Fibroblast of skin of back (primary cell): Measurements from ENCODE around the gene TTC28.
A peak's percentile ranks its signal among the peaks of the same experiment; 100 is the strongest.
"Not testable (repeated sequence)": the region's sequence is repeated elsewhere in the genome, so short reads cannot be mapped to it uniquely, and the experiment has no call there.

Experiments
- DNase-seq: peaks from one replicate; pipeline ENCODE4 v3.0.0-alpha.2; 2013

TTC28 gene

DNA sequence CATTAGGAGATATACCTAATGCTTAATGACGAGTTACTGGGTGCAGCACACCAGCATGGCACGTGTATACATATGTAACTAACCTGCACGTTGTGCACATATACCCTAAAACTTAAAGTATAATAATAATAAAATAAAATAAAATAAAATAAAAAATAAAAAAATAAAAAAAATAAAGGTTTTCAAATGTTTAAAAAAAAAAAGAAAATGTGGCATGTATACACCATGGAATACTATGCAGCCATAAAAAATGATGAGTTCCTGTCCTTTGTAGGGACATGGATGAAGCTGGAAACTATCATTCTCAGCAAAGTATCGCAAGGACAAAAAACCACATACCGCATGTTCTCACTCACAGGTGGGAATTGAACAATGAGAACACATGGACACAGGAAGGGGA is 590.1 kb downstream of the TTC28 start:
- not testable (repeated sequence) for DNase-seq

DNA sequence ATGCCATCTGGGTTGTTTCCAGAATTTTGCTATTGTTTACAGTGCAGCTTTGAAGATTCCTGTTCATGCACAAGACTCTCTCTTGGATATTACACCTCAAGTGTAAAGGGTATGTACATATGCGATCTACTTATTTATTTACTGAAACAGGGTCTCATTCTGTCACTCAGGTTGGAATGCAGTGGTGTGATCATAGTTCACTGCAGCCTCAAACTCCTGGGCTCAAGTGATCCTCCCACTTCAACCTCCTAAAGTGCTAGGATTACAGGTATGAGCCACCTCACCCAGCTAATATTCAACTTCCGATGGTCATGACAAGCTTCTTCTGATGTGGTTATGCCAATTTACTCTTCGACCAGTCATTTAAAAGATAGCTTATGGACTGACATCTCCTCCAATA is 602.5 kb downstream of the TTC28 start:
- no peak for DNase-seq

DNA sequence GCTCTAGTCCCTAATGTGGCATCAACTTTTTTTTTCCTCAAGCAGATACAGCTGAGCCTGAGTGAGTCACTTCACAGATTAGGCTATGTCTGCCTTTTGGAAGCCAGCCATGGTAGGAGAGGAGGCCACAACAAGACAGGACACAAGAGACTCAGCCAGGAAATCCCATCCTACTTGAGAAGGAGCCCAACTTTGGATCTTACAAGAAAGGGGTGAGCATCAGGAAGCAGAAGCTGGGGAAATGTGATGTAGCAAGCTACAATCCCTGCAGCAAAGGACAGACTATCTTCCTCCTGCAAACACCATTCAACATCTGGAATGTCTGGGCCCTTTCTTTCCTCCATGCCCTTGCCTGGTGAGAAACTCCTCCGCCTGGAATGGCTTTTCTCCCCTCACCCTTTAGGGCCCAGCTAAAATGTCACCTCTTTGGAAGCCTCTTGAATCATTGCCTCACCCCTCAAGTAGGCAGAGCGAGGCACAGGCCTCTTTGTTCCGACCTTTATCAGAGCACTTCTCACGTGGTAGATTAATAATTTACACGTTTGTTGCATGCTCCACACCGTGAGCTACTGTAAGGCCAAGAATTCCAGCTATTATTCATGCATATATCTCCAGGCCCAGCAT is 604.2 kb downstream of the TTC28 start:
- DNase-seq, result peak; percentile 91

DNA sequence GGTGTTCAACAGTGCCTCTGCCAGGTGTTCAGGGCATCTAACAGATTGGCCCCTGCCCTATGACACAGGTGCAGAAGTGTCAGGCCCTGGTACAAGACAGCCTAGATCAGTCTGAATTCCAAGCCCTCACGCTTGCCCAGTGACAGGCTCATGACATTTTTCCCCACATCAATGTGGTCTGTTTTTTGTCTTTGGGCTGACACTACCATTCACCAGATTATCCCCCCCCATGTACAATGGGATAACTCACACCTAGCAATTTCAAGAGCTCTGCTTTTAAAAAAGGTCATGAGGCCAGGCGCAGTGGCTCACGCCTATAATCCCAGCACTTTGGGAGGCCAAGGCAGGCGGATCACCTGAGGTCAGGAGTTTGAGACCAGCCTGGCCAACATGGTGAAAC is 605.1 kb downstream of the TTC28 start:
- DNase-seq, result no peak

DNA sequence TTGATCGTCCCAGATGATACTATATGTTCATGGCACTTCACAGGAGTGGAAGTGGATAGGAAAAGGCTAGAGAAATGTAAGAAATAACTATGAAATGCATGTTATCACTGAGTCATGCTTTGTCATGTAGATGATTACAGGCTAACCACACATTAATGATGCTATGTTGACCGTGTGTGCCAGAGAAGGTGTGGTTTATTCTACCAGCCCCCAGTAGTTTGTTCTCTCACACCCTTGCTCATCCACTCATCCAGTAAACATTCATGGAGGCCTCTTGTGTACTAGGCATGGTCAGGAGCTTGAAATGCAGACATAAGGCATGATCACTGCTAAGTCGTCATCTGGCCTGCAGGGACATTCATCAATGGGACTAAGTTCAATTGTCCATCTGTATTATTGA is 607.6 kb downstream of the TTC28 start:
- peak; percentile 6 for DNase-seq

DNA sequence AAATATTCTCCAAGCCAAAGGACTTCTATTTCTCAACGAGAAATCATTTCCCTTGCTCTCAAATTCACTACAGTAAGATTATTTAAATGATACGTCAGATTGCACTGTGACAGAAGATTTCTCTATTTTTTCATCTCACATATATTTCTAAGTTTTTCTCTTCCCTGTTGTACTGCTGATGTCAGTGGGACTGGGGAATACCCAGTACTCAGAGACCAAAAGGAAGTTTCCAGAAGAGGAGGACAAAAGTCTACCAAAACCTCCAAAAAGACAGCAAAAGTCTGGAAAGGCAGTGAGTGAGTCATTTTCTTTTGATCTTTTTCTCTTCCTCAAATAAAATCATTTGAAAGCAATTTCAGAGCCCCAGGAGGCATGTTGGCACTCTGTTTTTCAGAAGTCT is 610.8 kb downstream of the TTC28 start:
- DNase-seq, result peak; percentile 5

DNA sequence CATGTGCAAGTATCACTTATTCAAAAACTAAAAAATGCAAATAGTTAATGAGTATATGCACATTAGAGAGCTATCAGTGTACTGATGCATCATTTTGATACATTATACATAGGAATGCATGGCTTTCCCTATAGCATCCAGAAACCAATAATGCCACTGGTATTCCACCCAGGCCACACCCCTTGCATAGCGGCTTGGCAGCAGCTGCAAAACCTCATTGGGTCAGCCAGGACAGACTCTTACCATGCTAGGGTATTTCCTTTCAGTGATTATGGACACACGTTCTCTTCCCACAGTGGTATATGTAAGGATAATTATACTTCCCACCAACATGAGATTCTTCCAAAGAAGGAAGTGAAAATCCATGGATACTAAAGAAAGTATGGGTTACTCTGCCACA is 614.7 kb downstream of the TTC28 start:
- DNase-seq, result peak; percentile 35

DNA sequence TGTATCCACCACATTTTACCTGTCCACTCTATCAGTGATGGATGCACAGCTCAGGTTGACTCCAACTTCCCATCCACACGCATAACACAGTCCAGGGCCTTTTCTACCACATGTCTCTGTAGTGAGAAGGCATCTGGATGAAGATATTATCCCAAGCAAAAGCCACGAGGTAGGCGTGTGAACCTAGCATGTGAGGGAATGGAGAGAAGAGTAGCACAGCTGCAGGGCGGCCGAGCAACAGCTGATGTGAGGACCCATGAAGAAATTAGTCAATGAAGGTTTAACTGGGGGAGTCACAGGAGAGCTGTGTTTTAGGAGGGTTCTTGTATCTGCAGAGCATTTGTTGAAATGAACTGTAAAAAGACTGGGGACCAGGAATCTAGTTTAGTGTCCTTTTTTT is 616.0 kb downstream of the TTC28 start:
- DNase-seq, result no peak

DNA sequence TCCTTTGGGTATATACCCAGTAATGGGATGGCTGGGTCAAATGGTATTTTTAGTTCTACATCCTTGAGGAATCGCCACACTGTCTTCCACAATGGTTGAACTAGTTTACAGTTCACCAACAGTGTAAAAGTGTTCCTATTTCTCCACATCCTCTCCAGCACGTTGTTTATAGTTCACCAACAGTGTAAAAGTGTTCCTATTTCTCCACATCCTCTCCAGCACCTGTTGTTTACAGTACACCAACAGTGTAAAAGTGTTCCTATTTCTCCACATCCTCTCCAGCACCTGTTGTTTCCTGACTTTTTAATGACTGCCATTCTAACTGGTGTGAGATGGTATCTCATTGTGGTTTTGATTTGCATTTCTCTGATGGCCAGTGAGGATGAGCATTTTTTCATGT is 619.0 kb downstream of the TTC28 start:
- DNase-seq, result not testable (repeated sequence)

DNA sequence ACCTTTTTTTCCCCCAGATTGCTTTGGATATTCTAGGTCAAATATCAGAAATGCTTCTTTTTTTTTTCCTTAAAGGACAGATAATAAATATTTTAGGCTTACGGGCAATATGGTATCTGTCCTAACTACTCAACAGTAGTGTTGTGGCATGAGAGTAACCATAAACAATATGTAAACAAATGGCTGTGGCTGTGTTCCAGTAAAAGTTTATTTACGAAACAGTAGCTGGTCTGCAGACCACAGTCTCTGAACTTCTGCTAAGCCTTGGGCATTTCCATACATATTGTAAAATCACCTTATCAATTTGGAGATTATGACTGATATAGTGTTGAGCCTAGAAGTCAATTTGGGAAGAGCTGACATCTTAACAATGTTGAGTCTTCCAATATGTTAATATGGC is 621.6 kb downstream of the TTC28 start:
- DNase-seq, result no peak

DNA sequence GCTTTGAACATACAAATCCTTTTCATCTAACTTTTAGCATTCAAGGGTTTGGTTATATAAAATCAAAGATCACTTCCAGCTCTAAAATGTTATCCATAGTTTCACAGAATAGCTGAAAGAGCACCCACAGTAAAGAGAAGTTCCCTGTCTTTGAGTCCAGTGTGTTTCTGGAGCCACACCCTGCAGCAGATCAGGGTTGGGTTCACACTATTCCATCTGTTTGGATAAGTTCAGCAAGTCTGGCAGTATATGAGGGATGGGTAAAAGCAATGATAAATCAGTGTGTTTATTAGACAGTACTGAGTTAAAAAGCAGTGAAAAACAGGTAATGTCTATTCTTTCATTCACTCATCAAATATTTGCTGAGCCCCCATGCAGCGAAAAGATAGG is 624.8 kb downstream of the TTC28 start:
- DNase-seq, result no peak

DNA sequence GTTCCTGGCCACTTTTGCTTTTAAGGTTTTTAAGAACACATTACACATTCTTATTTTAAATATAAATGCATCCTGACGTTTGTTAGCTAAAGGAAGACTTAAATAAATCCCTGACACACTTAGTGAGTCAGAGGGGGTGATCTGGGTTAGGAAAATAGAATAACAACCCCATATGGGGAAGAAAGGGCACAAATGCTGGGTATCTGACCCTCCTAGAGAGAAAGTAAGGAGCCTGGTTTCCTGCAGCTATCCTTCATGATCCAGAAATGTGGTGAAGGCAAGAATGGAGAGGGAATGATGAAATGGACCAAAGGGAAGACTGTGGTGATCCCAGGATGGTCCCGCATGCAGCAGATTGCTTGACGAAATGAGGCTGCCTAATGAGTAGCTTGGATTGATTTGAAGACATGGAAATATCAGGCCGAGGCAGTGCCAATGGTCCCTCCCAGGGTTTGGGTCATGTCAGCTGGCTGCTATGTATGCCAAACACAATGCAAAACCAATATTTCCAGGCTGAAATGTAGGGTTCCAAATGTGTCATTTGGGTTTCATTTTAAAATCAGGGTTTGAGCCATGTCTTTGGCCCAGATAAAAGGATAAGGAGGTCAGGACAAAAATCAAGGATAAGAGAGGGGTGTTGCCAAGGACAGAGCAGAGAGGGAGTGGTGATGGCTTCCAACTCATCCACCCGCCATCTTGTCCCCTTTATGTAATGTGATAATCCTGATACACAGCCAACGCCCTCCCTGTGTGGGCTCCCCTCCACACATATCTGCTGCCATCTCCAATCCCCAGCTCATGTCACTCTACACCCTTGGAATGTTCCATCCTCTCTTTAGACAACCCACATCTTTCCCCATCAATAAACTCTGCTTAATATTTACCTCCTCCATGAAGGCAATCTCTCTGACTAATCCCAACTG is 625.5 kb downstream of the TTC28 start:
- peak; percentile 75 for DNase-seq

DNA sequence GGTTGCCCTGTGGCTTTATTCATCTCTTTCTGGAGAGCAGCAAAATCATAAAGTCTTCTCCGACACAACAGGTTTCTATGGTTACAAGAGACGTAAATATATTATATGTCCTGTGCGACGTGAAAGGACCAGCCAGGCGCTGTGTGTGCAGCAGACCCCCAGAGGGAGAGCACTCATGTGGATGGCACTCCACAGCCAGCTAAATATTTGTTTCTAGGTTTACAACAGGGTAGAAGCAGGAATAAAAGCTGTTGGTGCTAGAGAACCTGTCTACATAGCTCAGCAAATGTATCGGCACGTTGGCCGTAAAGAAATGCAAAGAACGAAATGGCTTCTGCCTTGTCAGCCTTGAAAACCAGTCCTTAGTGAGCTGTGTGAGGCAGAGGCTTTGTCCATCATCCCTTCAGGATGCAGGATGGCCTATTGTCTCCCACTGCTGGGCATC is 626.8 kb downstream of the TTC28 start:
- no peak for DNase-seq

DNA sequence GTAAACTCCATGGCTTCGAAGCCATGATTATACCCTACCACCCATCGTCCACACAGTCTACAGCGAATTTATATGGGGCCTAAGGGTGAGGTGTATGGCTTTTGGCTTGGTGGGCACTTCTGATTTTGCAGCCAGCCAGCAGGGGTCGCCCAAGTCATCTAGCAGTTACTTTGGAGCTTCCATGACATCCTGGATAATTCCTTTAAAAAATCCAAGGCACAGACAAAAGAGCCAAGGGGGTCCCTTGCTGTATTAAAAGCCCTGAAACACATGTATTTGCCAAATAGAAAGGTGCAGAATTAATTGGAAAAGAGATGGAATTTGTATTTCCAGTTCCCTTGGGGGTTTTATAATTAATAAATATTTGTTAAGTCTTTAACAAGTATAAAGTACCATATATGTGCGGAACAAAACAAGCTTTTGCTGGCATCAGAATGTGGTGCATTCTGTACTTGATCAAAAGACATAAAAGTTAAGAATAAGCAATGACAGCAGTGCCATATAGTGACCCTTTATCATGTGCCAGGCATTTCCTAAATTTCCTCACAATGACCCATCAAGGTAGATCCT is 627.8 kb downstream of the TTC28 start:
- DNase-seq, result peak; percentile 59

DNA sequence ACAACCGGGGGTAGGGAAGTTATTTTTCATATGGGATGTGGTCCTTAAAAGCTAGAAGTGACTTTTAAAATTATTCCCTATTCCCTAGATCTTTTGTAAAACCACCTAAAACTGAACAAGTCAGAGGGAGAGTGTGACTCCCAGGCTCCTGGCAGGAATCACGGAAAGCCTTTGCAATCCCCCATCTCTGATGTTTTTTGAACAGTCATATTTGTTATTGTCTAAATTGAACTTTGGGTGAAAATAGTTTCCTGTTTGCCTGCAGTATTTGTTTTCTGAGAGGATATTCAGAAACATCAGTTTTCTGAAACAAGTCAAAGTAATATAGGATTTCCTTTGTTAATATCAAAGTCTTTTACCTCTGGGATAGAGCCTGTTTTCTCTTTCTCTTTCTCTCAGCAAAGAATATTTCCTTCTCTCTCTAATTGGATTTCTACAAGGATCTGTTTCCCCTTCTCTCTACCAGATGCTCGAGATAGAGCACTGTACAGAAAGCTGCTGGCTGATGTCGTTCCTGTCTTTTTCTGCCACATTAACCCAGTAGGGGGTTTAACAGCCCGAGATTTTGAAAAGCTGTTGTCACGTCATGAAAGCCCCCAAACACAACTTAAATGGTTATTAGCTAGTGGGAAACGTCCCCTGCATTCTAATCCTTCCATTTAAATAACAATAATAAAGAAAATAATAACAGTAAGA is 628.4 kb downstream of the TTC28 start:
- no peak for DNase-seq

DNA sequence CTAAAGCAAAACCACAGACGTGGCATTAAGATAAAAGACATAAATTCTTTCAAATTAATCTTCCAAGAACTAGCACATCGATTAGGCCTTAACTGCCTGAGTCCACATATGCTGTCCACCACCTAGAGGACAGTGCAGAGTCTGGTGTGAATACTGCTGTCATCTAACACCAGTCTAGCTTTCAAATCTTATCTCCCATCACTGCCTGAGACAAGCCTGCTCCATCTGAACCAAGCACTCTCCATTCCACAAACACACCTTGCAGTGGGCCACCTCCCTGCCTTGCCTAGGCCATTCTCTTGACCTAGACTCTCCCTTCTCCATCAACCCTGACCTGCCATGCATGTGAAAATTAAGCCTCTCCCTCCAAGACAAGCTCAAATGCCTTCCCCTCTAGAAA is 631.1 kb downstream of the TTC28 start:
- no peak for DNase-seq

DNA sequence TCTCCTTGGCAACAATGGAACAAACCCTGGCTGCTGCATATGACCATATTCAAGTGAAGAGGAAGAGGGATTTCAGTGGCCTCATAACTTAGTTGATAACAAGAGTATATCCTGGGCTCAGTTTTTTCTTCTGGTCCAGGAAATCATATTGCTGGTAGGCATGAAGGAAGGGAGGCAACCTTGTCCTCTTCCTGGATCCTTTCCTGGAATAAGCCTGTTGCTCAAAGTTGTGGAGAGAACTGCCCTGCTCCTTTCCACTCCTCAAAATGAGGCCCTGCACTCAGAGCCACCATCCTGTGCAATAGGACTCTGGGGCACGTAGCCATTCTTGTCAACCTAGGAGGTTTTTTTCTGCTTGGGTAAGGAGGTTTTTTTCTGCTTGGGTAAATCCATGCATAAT is 631.9 kb downstream of the TTC28 start:
- no peak for DNase-seq

DNA sequence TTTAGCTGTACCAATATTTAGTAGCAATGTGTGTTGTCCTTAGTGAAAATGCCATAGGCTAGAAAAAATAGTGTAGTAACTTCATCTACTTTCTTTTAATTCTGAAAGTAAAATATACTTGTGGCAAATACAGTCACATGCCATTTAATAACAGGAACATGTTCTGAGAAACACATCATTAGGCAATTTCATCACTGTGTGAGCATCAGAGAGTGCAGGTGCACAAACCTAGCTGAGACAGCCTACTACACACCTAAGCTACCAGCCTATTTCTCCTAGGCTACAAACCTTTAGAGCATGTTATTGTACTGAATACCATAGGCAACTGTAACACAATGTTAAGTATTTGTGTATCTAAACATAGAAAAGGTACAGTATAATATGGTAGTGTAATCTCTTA is 633.5 kb downstream of the TTC28 start:
- no peak for DNase-seq

DNA sequence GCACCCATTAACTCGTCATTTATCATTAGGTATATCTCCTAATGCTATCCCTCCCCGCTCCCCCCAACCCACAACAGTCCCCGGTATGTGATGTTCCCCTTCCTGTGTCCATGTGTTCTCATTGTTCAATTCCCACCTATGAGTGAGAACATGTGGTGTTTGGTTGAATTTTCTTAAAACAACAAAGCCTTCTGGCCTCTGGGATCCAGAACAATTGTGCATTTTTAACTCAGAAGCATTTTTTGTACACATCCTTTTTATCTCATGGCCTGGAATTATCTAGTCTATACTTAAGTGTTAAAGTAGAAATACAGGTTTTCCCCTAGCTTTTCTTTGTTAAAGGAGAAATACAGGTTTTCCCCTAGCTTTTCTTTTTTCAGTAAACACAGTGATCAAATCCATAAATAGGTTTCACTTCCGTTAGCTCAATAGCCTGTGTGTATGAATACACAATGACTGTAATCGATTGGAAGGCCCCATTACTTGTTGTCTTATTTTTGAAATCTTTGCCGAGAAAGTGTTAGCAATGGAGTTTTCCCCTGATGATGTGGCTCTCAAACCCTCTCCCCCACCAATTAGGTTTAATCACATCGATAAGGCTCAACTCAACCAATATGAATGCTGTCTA is 635.0 kb downstream of the TTC28 start:
- no peak for DNase-seq

DNA sequence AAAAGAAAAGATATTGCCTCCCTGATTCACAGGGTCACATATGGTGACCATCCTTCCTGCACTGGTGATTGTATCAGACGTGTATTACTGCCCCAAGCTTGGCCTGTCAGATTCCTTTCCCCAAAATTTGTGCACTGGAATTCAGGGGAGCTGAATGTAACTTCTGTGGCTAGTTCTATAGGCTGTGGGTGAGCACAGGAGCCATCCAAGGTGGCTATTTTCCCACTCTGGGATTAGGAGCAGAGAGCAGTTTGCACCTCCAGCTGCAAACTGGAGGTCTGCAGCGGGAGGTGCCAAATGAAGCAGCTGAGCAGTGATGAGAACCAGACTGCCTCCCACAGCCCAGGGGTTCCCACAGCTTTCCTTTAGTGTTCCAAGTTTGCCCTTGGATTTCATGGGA is 636.4 kb downstream of the TTC28 start:
- DNase-seq, result no peak

DNA sequence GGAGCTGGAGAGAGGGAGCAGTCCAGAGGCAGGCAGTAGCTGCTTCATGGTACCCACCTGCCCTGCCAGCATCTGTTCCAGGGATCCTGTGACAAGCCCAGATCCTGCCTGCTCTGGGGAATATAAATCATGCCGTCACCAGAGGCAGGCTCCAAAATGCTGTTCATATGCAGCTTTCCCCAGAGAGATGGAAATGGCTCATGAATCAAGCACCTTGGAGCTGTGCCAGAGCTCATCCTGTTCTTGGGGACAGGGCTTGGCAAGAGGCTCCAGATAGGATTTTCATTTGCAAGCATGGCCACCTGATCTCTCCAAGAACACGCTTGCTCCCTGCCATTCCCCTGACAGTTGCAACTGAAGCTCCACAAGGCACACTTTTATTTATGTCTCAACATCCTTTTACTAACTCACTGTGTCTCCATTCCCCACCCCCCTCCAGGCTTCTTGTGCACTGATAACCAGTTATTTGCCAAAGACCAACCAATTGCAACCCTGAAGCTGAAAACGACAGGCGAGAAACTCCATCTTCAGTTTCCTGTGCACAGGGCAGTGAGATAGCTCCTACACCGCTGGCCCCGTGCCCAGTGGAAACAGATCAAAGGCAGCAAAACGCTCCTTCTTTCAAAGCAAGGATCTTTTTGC is 644.8 kb downstream of the TTC28 start:
- DNase-seq, result peak; percentile 89

DNA sequence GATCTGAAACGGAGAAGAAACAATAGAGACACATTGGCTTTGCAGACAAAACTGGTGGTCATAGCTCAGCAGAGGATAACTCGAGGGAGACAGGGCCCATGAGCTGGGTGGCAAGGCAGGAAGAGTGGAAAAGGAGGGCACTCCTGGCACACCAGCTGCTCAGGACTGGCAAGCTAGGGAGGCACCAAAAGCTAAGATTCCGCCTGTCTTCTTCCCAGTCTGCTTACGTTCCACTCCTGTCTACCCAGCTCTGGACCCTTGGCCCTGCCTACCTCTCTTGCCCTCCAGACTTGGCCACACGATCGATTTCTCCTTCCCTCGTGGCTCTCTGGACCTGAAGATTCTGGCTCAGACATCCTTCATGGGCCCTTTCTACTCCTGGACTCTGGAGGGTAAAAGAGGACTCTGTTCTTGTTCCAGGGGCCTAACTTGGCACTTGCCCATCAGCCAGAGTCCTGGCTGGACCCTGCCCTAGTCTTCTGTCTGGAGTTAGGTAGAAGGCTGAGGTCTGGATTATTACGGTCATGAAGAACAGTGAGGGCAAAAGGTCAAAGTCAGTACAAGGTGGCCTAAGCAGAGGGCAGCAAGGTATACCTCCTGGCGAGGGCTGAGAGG is 645.4 kb downstream of the TTC28 start:
- DNase-seq, result no peak
